Keratinocyte (primary cell): ENCODE results near the gene MAP4K2. TPM values are rescaled to one million over a fixed set of nuclear protein-coding genes. Genes with fewer than 3 reads are reported as not detected.

Experiments
- DNase-seq: peaks from one replicate; pipeline ENCODE4 v3.0.0-alpha.2; 2011; ENCODE audit warnings: low read depth, missing footprints, low spot score
- FAIRE-seq: peaks from 2 replicates; lab custom pipeline; 2011; peaks lifted over from hg19 to GRCh38; lab: Jason Lieb, UNC
- H2AFZ ChIP-seq: 2 replicates; pipeline ENCODE4 v1.6.0; 2012; ENCODE audit warnings: low read length, control low read depth, inconsistent platforms; ENCODE audit not compliant: control insufficient read depth
- H3K27ac ChIP-seq: 2 replicates; pipeline ENCODE4 v1.5.1; 2011; ENCODE audit warnings: low read length; ENCODE audit not compliant: control insufficient read depth, insufficient read depth
- H3K27me3 ChIP-seq: 3 replicates; pipeline ENCODE4 v1.6.0; 2011; ENCODE audit warnings: low read length; ENCODE audit not compliant: control insufficient read depth, insufficient read depth; ENCODE audit errors: extremely low read depth
- H3K36me3 ChIP-seq, 2 experiments: 2 replicates in 1 of 2; 3 replicates in 1 of 2; pipeline ENCODE4 v1.5.1; 2011; ENCODE audit warnings: low read length in 2 of 2, mild to moderate bottlenecking in 1 of 2; ENCODE audit not compliant: control insufficient read depth in 2 of 2, insufficient read depth in 2 of 2; ENCODE audit errors: extremely low read depth in 1 of 2
- H3K4me1 ChIP-seq: 3 replicates; pipeline ENCODE4 v1.5.1; 2011; ENCODE audit warnings: low read length; ENCODE audit not compliant: control insufficient read depth, insufficient read depth; ENCODE audit errors: extremely low read depth
- H3K4me2 ChIP-seq: 3 replicates; pipeline ENCODE4 v1.6.0; 2011; ENCODE audit warnings: low read depth, low read length; ENCODE audit not compliant: control insufficient read depth, insufficient read depth; ENCODE audit errors: extremely low read depth
- H3K4me3 ChIP-seq, 3 experiments: fragments of 200-600 bp in 1 of 3; sonication (generic) in 1 of 3; 2 replicates in 2 of 3; 3 replicates in 1 of 3; pipeline ENCODE4 v1.5.1; 2011 to 2016; ENCODE audit warnings: low read length in 3 of 3, mild to moderate bottlenecking in 3 of 3, control low read depth in 2 of 3, inconsistent platforms in 1 of 3, low read depth in 1 of 3, mixed read lengths in 1 of 3, mixed run types in 1 of 3, moderate library complexity in 1 of 3; ENCODE audit not compliant: control insufficient read depth in 2 of 3, insufficient read depth in 2 of 3; ENCODE audit errors: extremely low read depth in 1 of 3
- H3K79me2 ChIP-seq: 2 replicates; pipeline ENCODE4 v1.6.0; 2012; ENCODE audit warnings: low read length; ENCODE audit not compliant: control insufficient read depth, insufficient read depth
- H3K9ac ChIP-seq: 3 replicates; pipeline ENCODE4 v1.6.0; 2011; ENCODE audit warnings: low read length; ENCODE audit not compliant: control insufficient read depth, insufficient read depth; ENCODE audit errors: extremely low read depth
- H3K9me1 ChIP-seq: 3 replicates; pipeline ENCODE4 v1.6.0; 2011; ENCODE audit warnings: low read length; ENCODE audit not compliant: control insufficient read depth, insufficient read depth; ENCODE audit errors: extremely low read depth
- H3K9me3 ChIP-seq: 2 replicates; pipeline ENCODE4 v1.5.1; 2012; ENCODE audit warnings: low read depth, low read length; ENCODE audit not compliant: control insufficient read depth
- H4K20me1 ChIP-seq: 3 replicates; pipeline ENCODE4 v1.6.0; 2011; ENCODE audit warnings: low read length; ENCODE audit not compliant: control insufficient read depth, insufficient read depth; ENCODE audit errors: extremely low read depth
- EZH2 ChIP-seq: IDR thresholded peaks from one replicate; pipeline ENCODE4 v1.6.1; 2012; ENCODE audit warnings: inconsistent platforms, mild to moderate bottlenecking, low read length, moderate library complexity
- dilution Hi-C: fragments of 300-500 bp; cut with MboI; formaldehyde crosslinking; loops from one replicate; pipeline ENCODE4 v1.7.0; 2020; ENCODE audit warnings: low sequenced_read_pairs; ENCODE audit not compliant: extremely low pct_ligation_motif_present
- polyA plus RNA-seq, 5 experiments: library from polyadenylated mRNA; depleted of rRNA in 3 of 5; stranded (reverse) in 3 of 5; stranded (forward) in 1 of 5; unstranded in 1 of 5; fragments of >200 nt; gene quantifications; 1 replicate in 1 of 5; 2 replicates in 3 of 5; 3 replicates in 1 of 5; pipeline versions ENCODE4 v1.2.1 to v1.2.3, GENCODE V29; 2011 to 2012; ENCODE audit warnings: missing spikeins in 2 of 5, low read depth in 1 of 5, low replicate concordance in 1 of 5
- TF ChIP-seq, protein P1 (sequence below), 3 experiments: IDR thresholded peaks in 1 of 3; conservative IDR thresholded peaks in 1 of 3; optimal IDR thresholded peaks in 1 of 3; 2 replicates in 2 of 3; 3 replicates in 1 of 3; pipeline versions ENCODE3 to v1.5.1; 2011; ENCODE audit warnings: low read length in 3 of 3, mild to moderate bottlenecking in 3 of 3, moderate library complexity in 2 of 3, control low read depth in 1 of 3, inconsistent platforms in 1 of 3; ENCODE audit not compliant: insufficient read depth in 2 of 3; ENCODE audit errors: extremely low read depth in 1 of 3

Gene MAP4K2
- polyA plus RNA-seq, 1 donor (not counting 4 experiments of a cell fraction or from before 2014, with no cell fraction given) = 6.7 TPM

DNA sequence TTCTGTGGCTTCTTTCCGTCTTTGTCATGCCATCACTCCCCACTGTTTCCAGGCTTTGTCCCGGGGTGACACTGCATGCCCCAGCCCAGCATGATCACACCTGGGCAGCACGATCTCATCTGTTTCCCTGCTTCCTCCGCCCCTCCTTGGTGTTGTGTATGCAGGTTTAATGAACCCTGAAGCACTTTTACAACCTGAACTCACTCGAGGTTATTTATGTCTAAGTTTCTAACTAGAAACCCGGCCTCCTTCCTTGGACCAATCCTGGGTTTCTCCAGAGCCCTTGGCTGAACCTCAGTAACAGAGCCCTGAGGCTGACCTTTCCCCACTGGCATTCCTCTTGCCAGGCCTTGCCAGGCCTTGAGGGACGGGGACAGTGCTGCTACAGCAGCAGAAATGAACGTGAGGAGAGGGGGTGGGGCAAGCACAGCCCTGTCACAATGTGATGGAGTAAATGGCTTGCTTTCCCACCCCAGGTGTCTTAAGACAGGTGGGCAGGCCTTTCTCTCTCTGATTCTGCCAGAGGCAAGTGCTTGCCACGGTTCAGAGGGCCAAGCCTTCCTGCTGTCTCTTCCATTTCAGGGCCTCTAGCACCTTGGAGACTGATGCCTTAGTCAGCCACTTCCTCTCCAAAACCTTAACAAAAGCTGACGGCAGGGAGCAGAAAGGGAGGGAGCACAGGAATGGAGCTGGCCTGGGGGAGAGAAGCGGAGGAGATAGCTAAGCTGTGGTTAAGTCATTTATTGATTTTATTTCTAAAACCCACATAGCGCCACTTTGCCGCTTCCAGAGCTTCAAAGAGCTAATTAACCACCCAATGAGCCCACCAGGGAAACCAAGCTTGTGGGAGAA, 40.1 kb downstream of the MAP4K2 start:
- peak; percentile 66 for FAIRE-seq

DNA sequence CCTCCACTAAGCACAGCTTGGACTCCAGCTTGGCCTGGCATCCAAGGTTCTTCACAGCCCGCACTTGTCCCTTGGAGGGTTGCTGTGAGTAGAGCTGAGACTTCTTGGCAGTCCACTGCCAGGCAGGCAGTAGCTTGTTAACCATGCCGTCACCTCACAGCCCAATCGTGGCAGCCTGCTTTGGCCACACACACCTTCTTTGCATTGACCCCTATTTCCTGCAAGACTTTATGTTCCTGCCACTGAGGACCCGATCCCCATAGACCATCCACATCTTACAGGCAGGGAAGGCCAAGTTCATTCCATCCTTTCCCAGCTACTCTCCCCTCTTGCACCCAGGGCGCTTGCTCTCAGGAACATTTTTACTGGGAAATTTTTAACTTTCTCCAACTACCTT, 40.7 kb downstream of the MAP4K2 start:
- Histone ChIP-seq H3K27ac (peak overlapping the region; percentile 6), H3K36me3 (peaks cover 21 to 44% of the 10 kb centered on the region in 2 experiments)
- FAIRE-seq = peak; percentile 61

More for the DNA sequence above, 40.1 kb downstream of the MAP4K2 start:
- Histone ChIP-seq H3K4me2 (peak overlapping the region; percentile 25), H3K9me1 (peaks cover 3% of the 10 kb centered on the region), H3K4me1 (peaks cover 24% of the 10 kb centered on the region), H4K20me1 (peaks cover 22% of the 10 kb centered on the region), H3K79me2 (peaks cover 14% of the 10 kb centered on the region), H2AFZ (no peak overlapping the region), H3K9ac (peak overlapping the region; percentile 24), H3K4me3 (no peak overlapping the region), H3K36me3 (peaks cover 27 to 51% of the 10 kb centered on the region in 2 experiments), H3K27ac (peak overlapping the region; percentile 40), H3K27me3 (no peaks in the 10 kb centered on the region), H3K9me3 (no peaks in the 10 kb centered on the region)
- TF ChIP-seq, protein P1, sequence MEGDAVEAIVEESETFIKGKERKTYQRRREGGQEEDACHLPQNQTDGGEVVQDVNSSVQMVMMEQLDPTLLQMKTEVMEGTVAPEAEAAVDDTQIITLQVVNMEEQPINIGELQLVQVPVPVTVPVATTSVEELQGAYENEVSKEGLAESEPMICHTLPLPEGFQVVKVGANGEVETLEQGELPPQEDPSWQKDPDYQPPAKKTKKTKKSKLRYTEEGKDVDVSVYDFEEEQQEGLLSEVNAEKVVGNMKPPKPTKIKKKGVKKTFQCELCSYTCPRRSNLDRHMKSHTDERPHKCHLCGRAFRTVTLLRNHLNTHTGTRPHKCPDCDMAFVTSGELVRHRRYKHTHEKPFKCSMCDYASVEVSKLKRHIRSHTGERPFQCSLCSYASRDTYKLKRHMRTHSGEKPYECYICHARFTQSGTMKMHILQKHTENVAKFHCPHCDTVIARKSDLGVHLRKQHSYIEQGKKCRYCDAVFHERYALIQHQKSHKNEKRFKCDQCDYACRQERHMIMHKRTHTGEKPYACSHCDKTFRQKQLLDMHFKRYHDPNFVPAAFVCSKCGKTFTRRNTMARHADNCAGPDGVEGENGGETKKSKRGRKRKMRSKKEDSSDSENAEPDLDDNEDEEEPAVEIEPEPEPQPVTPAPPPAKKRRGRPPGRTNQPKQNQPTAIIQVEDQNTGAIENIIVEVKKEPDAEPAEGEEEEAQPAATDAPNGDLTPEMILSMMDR (optimal IDR thresholded peaks at IDR 0.05 in 1 of 3, IDR thresholded peaks at IDR 0.05 in 1 of 3, conservative IDR thresholded peaks at IDR 0.05 in 1 of 3; ENCODE audit: extremely low read depth in 1 of 3, insufficient read depth in 2 of 3, low read length in 3 of 3) = no peak
- TF ChIP-seq EZH2 = no peak
- DNase-seq = no peak
- dilution Hi-C loops = no loop called here

More for the DNA sequence above, 40.7 kb downstream of the MAP4K2 start:
- no peaks in the 10 kb centered on the region for H3K27me3 ChIP-seq
- H3K9ac ChIP-seq = peak overlapping the region; percentile 24
- H3K4me3 ChIP-seq = no peak overlapping the region
- H3K9me1 ChIP-seq = peaks cover 3% of the 10 kb centered on the region
- dilution Hi-C loops = no loop called here
- DNase-seq = no peak
- no peak overlapping the region for H3K4me2 ChIP-seq
- TF ChIP-seq, protein P1 (optimal IDR thresholded peaks at IDR 0.05 in 1 of 3, IDR thresholded peaks at IDR 0.05 in 1 of 3, conservative IDR thresholded peaks at IDR 0.05 in 1 of 3; ENCODE audit: extremely low read depth in 1 of 3, insufficient read depth in 2 of 3, low read length in 3 of 3) = no peak
- no peak for TF ChIP-seq EZH2
- peaks cover 7% of the 10 kb centered on the region for H3K79me2 ChIP-seq
- peaks cover 21% of the 10 kb centered on the region for H4K20me1 ChIP-seq
- peaks cover 24% of the 10 kb centered on the region for H3K4me1 ChIP-seq
- H2AFZ ChIP-seq = no peak overlapping the region
- no peaks in the 10 kb centered on the region for H3K9me3 ChIP-seq
